ENCODE results near the gene GLIS1.

- TF ChIP-seq CTCF (conservative IDR thresholded peaks at IDR 0.05; ENCODE audit: low read length) (no peak), EZH2phosphoT487 (IDR thresholded peaks at IDR 0.05; ENCODE audit: borderline replicate concordance) (no peak)
Observed at GRCh38 chr1:53600001-53600400, 139.0 kb downstream of the GLIS1 start.
